Testis (tissue), 2 donors: ENCODE results near the gene SLC5A4.

Experiments used
- POLR2A ChIP-seq: fragments of 450-650 bp; IDR thresholded peaks from one replicate; pipeline ENCODE4 v1.6.1; 2017; ENCODE audit warnings: antibody characterized with exemption, mild to moderate bottlenecking, moderate library complexity
- TF ChIP-seq, protein P1 (sequence below), 3 experiments: fragments of 450-650 bp in 2 of 3; fragments of 200-600 bp in 1 of 3; sonication (generic) in 1 of 3; IDR thresholded peaks; one replicate each; pipeline ENCODE4 v1.5.1; 2016 to 2019; ENCODE audit warnings: antibody characterized with exemption in 3 of 3, mild to moderate bottlenecking in 2 of 3, moderate library complexity in 1 of 3

DNA sequence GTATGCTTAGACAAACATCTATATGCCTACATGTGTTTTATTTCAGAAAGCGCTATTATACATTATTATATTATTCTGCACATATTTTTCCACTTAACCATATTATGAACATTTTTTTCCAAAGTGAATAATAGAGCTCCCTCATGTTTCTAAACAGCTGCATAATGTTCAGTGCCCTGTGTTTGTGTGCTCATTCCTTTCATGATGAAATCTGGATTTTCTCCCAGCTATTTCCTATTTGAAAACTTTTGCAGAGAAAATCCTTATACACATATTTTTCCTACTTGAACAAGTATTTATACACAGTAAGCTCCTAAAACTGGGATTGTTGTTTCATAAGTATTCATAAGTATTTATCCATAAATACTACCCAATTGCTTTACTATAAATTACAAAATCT is 32.2 kb downstream of the SLC5A4 start:
- TF ChIP-seq, protein P1, sequence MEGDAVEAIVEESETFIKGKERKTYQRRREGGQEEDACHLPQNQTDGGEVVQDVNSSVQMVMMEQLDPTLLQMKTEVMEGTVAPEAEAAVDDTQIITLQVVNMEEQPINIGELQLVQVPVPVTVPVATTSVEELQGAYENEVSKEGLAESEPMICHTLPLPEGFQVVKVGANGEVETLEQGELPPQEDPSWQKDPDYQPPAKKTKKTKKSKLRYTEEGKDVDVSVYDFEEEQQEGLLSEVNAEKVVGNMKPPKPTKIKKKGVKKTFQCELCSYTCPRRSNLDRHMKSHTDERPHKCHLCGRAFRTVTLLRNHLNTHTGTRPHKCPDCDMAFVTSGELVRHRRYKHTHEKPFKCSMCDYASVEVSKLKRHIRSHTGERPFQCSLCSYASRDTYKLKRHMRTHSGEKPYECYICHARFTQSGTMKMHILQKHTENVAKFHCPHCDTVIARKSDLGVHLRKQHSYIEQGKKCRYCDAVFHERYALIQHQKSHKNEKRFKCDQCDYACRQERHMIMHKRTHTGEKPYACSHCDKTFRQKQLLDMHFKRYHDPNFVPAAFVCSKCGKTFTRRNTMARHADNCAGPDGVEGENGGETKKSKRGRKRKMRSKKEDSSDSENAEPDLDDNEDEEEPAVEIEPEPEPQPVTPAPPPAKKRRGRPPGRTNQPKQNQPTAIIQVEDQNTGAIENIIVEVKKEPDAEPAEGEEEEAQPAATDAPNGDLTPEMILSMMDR (IDR thresholded peaks at IDR 0.05), result no peak
- no peak for TF ChIP-seq POLR2A
